H1 (cell line): Measurements from ENCODE around the gene HDDC3. TPM values are rescaled to one million over a fixed set of nuclear protein-coding genes. Genes with fewer than 3 reads are reported as not detected.

Source experiments
- CREB1 ChIP-seq: IDR thresholded peaks from 2 replicates; pipeline ENCODE4 v1.6.1; 2012; ENCODE audit warnings: inconsistent platforms
- NANOG ChIP-seq: IDR thresholded peaks from 2 replicates; pipeline ENCODE4 v1.6.1; 2011; ENCODE audit warnings: low read length, low read depth, mild to moderate bottlenecking, inconsistent platforms; ENCODE audit not compliant: insufficient read depth, poor library complexity, severe bottlenecking
- polyA plus RNA-seq, 7 experiments: library from polyadenylated mRNA; depleted of rRNA in 3 of 7; stranded (reverse) in 5 of 7; unstranded in 2 of 7; fragments of >200 nt in 5 of 7; fragments of 200-250 nt in 2 of 7; gene quantifications; 1 replicate in 5 of 7; 2 replicates in 1 of 7; 4 replicates in 1 of 7; pipeline versions ENCODE4 v1.2.1 to v1.2.3, GENCODE V29; 2011 to 2013; ENCODE audit warnings: missing spikeins in 2 of 7, mixed read lengths in 2 of 7
- total RNA-seq: library from RNA; stranded (reverse); fragmentation: NEBNext Ultra II Directional; extraction: Animal tissue kit (Norgen Biotek cat#: 25700); gene quantifications from 2 replicates; pipeline ENCODE4 v1.2.1, GENCODE V29; 2021

HDDC3 gene
- total and polyA plus RNA-seq, 2 of the 8 experiments (the other 6 are each of a cell fraction or from before 2014, with no cell fraction given) = 16.3 to 16.5 TPM

DNA sequence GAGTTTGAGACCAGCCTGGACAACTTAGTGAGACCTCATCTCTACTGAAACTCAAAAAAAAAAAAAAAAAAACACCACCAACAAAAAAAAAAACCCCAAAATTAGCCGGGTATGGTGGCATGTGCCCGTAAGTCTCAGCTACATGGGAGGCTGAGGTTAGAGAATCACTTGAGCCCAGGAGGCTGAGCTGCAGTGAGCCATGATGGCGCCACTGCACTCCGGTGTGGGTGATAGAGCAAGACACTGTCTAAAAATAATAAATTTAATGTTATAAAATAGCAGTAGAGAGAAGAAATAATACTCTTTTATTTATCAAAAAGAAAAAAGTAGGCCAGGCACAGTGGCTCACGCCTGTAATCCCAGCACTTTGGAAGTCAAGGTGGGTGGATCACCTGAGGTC lies 39.8 kb upstream of the HDDC3 start (continued):
- TF ChIP-seq NANOG = no peak
- no peak for TF ChIP-seq CREB1
- TF ChIP-seq, all 59 proteins: peak for 0
